Right ventricle myocardium inferior (tissue), 1 donor: Measurements from ENCODE around the gene TNFRSF1A. TPM values are rescaled to one million over a fixed set of nuclear protein-coding genes. Genes with fewer than 3 reads are reported as not detected.
"Not testable (repeated sequence)": the region's sequence is repeated elsewhere in the genome, so short reads cannot be mapped to it uniquely, and the experiment has no call there.

Experiments used
- ATAC-seq: fragments of 200-7000 bp; cut with Tn5 transposase; one replicate; pipeline ENCODE4 v1.9.1; 2020; ENCODE audit warnings: mild to moderate bottlenecking, moderate library complexity
- DNase-seq: peaks from one replicate; pipeline ENCODE4 v3.0.0; 2021; ENCODE audit errors: missing footprints
- intact Hi-C: fragments of 100-400 bp; cut with DNase I; formaldehyde crosslinking; loops from one replicate; pipeline ENCODE4 v1.11.0; 2022
- total RNA-seq: library from RNA; stranded (reverse); fragmentation: NEBNext Ultra II Directional; extraction: Animal tissue kit (Norgen Biotek cat#: 25700); gene quantifications from one replicate; pipeline ENCODE4 v1.2.1, GENCODE V29; 2021
- donor health status: DM: no; HTN: yes; CAD: no; lungs with severe emphysema.

TNFRSF1A gene
- total RNA-seq, 1 donor from 2014 or later, result 59.8 TPM

- ATAC-seq, DNase-seq, intact Hi-C loops: not testable (repeated sequence)
These were observed 2.3 kb upstream of the TNFRSF1A start for GRCh38 chr12:6344101-6344660.

- ATAC-seq (no peak), DNase-seq (no peak)
- intact Hi-C loops, result no loop called here
These were observed 1.6 kb upstream of the TNFRSF1A start for GRCh38 chr12:6343518-6343917.

GRCh38 chr12:6342140-6342889 lies 439 bp upstream of the TNFRSF1A start:
- DNase-seq (no peak), ATAC-seq (no peak)
- intact Hi-C loops, result no loop called here

- ATAC-seq (no peak), DNase-seq (no peak)
- intact Hi-C loops, result loop anchor here (2.0 kb wide), 1 partner anchor 42 kb away; no protein-coding TSS in a partner anchor
These were observed 995 bp downstream of the TNFRSF1A start for GRCh38 chr12:6340745-6341416.

GRCh38 chr12:6340032-6340638 lies 1.7 kb downstream of the TNFRSF1A start:
- intact Hi-C loops, result loop anchor here (2.0 kb wide), 1 partner anchor 43 kb away; no protein-coding TSS in a partner anchor
- DNase-seq (no peak), ATAC-seq (no peak)

- ATAC-seq, result no peak
- DNase-seq, result no peak
- intact Hi-C loops, result loop anchor here (5.0 kb wide), 2 partner anchors 113 to 133 kb away; partner anchors contain the start of genes TAPBPL and VAMP1
These were observed 2.9 kb downstream of the TNFRSF1A start for GRCh38 chr12:6338955-6339354.

- not testable (repeated sequence) for DNase-seq, ATAC-seq
- intact Hi-C loops, result loop anchor here (5.0 kb wide), 2 partner anchors 114 to 134 kb away; partner anchors contain the start of genes TAPBPL and VAMP1
These were observed 3.3 kb downstream of the TNFRSF1A start for GRCh38 chr12:6338536-6338935.

- DNase-seq (no peak), ATAC-seq (no peak)
- intact Hi-C loops, result loop anchor here (5.0 kb wide), 2 partner anchors 114 to 134 kb away; partner anchors contain the start of genes TAPBPL and VAMP1
These were observed 3.9 kb downstream of the TNFRSF1A start for GRCh38 chr12:6337958-6338433.

GRCh38 chr12:6336889-6337853 lies 4.7 kb downstream of the TNFRSF1A start:
- no peak for ATAC-seq
- intact Hi-C loops, result loop anchor here (5.0 kb wide), 2 partner anchors 115 to 135 kb away; partner anchors contain the start of genes TAPBPL and VAMP1
- peak; percentile 61 for DNase-seq

GRCh38 chr12:6336079-6336888 lies 5.6 kb downstream of the TNFRSF1A start:
- ATAC-seq (peak; percentile 88), DNase-seq (peak; percentile 96)
- intact Hi-C loops, result loop anchor here (5.0 kb wide), 2 partner anchors 116 to 136 kb away; partner anchors contain the start of genes TAPBPL and VAMP1

- intact Hi-C loops, result loop anchor here (5.0 kb wide), 2 partner anchors 117 to 137 kb away; partner anchors contain the start of genes TAPBPL and VAMP1
- peak; percentile 30 for ATAC-seq
- DNase-seq, result peak; percentile 87
These were observed 6.3 kb downstream of the TNFRSF1A start for GRCh38 chr12:6335451-6336078.

- intact Hi-C loops, result loop anchor here (5.0 kb wide), 2 partner anchors 117 to 137 kb away; partner anchors contain the start of genes TAPBPL and VAMP1
- DNase-seq (peak; percentile 70), ATAC-seq (no peak)
These were observed 6.9 kb downstream of the TNFRSF1A start for GRCh38 chr12:6334940-6335450.

- intact Hi-C loops, result no loop called here
- DNase-seq (no peak), ATAC-seq (no peak)
These were observed 7.5 kb downstream of the TNFRSF1A start for GRCh38 chr12:6334359-6334758.

GRCh38 chr12:6333566-6333965 lies 8.3 kb downstream of the TNFRSF1A start:
- intact Hi-C loops, result no loop called here
- DNase-seq (no peak), ATAC-seq (no peak)

- peak; percentile 83 for DNase-seq
- intact Hi-C loops, result no loop called here
These were observed 8.8 kb downstream of the TNFRSF1A start for GRCh38 chr12:6333029-6333428.

GRCh38 chr12:6332459-6332858 lies 9.4 kb downstream of the TNFRSF1A start:
- no peak for DNase-seq
- intact Hi-C loops, result no loop called here
- no peak for ATAC-seq

More at GRCh38 chr12:6333029-6333428, 8.8 kb downstream of the TNFRSF1A start:
- ATAC-seq, result no peak
